ENCODE results near the gene ACSS2.

DNA sequence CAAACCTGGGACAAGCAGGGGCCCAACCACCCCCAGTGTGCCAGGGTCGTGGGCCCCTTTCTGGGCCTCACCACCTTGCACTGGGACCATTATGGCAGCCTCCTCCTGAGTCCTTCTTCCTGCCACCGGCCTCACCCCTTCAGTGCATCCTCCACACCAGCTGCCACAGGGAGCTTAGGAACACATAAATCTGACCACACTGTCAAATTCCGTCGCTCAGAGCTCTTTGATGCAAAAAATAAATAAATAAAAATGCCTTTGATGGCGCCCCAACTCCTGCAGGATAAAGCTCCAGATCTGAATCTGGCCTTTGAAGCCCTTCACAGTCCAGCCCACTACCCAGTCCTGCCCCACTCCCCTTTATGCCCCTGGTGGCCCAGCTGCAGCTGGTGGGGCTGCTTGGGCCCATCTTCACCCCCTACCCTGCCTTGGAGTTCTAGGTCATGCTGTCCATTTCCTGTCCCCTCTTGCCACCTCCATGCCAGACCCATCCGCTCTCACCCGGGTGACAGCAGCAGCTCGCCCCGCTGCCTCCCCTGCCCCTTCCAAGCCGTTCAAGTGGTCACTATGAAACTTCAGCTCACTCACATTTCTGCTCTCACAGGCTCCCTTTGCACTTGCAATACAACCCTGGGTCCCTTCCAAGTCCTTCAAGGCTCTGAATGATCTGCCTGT, 95.3 kb downstream of the ACSS2 start:
- TF ChIP-seq, protein P1, sequence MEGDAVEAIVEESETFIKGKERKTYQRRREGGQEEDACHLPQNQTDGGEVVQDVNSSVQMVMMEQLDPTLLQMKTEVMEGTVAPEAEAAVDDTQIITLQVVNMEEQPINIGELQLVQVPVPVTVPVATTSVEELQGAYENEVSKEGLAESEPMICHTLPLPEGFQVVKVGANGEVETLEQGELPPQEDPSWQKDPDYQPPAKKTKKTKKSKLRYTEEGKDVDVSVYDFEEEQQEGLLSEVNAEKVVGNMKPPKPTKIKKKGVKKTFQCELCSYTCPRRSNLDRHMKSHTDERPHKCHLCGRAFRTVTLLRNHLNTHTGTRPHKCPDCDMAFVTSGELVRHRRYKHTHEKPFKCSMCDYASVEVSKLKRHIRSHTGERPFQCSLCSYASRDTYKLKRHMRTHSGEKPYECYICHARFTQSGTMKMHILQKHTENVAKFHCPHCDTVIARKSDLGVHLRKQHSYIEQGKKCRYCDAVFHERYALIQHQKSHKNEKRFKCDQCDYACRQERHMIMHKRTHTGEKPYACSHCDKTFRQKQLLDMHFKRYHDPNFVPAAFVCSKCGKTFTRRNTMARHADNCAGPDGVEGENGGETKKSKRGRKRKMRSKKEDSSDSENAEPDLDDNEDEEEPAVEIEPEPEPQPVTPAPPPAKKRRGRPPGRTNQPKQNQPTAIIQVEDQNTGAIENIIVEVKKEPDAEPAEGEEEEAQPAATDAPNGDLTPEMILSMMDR (IDR thresholded peaks at IDR 0.05; ENCODE audit: control extremely low read depth in 1 of 3, insufficient read depth in 1 of 3, low read depth in 1 of 3, low read length in 3 of 3) = no peak
- TF ChIP-seq SRF (IDR thresholded peaks at IDR 0.05; ENCODE audit: low read depth, low read length) (no peak), GABPA (IDR thresholded peaks at IDR 0.05; ENCODE audit: borderline replicate concordance, insufficient read depth, low read length) (no peak), TEAD4 (IDR thresholded peaks at IDR 0.05; ENCODE audit: low read depth, low read length) (no peak), POU5F1 (IDR thresholded peaks at IDR 0.05; ENCODE audit: low read depth, low read length) (no peak), POLR2AphosphoS5 (IDR thresholded peaks at IDR 0.05; ENCODE audit: low read depth, low read length) (no peak), ZNF274 (IDR thresholded peaks at IDR 0.05; ENCODE audit: borderline replicate concordance, extremely low read depth, low read length) (no peak), EZH2 (IDR thresholded peaks at IDR 0.05; ENCODE audit: low read depth, low read length, severe bottlenecking) (no peak), TAF1 (IDR thresholded peaks at IDR 0.05; ENCODE audit: low read depth, low read length) (no peak), POLR2A (IDR thresholded peaks at IDR 0.05; ENCODE audit: control extremely low read depth in 1 of 2, low read depth in 2 of 2, low read length in 2 of 2) (no peak), USF2 (IDR thresholded peaks at IDR 0.05; ENCODE audit: low read length) (no peak)
